B cell (primary cell): Measurements from ENCODE around the gene BICDL1.

Experiments used
- EZH2 ChIP-seq: IDR thresholded peaks from 2 replicates; pipeline ENCODE4 v1.6.1; 2012; ENCODE audit warnings: borderline replicate concordance, low read depth, mild to moderate bottlenecking, moderate library complexity, low read length; ENCODE audit not compliant: insufficient read depth, poor library complexity, severe bottlenecking
- TF ChIP-seq, protein P1 (sequence below): fragments of 200-600 bp; IDR thresholded peaks from one replicate; pipeline ENCODE4 v1.8.0; 2022; ENCODE audit warnings: antibody characterized with exemption, mild to moderate bottlenecking

DNA sequence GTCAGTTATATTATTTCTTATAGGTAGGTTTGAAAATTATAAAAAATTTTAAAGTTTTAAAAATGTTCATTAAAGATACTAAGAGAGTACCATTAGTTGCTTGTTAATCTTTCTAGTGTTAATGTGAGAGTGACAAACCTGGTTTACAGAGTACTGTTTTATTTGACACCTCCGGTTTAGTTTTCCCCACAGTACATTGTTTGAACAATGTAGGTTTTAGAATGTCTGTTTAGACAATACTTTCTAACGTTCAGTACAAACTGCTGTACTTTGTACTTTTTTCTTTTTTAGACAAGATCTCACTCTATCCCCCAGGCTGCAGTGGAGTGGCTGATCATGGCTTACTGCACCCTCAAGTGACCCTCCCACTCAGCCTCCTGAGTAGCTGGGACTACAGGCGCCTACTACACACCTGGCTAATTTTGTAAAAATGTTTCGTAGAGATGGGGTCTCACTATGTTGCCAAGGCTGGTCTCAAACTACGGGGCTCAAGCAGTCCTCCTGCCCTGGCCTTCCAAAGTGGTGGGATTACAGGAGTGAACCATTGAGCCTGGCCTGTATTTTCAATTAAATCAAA lies 3.2 kb downstream of the BICDL1 start:
- TF ChIP-seq, protein P1, sequence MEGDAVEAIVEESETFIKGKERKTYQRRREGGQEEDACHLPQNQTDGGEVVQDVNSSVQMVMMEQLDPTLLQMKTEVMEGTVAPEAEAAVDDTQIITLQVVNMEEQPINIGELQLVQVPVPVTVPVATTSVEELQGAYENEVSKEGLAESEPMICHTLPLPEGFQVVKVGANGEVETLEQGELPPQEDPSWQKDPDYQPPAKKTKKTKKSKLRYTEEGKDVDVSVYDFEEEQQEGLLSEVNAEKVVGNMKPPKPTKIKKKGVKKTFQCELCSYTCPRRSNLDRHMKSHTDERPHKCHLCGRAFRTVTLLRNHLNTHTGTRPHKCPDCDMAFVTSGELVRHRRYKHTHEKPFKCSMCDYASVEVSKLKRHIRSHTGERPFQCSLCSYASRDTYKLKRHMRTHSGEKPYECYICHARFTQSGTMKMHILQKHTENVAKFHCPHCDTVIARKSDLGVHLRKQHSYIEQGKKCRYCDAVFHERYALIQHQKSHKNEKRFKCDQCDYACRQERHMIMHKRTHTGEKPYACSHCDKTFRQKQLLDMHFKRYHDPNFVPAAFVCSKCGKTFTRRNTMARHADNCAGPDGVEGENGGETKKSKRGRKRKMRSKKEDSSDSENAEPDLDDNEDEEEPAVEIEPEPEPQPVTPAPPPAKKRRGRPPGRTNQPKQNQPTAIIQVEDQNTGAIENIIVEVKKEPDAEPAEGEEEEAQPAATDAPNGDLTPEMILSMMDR = no peak
- TF ChIP-seq EZH2 = no peak
